ENCODE results near the gene ABRAXAS1. TPM values are rescaled to one million over a fixed set of nuclear protein-coding genes. Genes with fewer than 3 reads are reported as not detected.

Gene ABRAXAS1
- total and polyA plus RNA-seq, 2 of the 8 experiments (the other 6 are each of a cell fraction or from before 2014, with no cell fraction given): 11.4 to 32.1 TPM

- no peak for TF ChIP-seq SIN3A (conservative IDR thresholded peaks at IDR 0.05 in 1 of 2, IDR thresholded peaks at IDR 0.05 in 1 of 2; ENCODE audit: low read depth in 1 of 2, low read length in 2 of 2)
- no peak for TF ChIP-seq SP2 (IDR thresholded peaks at IDR 0.05; ENCODE audit: low read length)
- no peak for TF ChIP-seq CTCF (IDR thresholded peaks at IDR 0.05; ENCODE audit: control extremely low read depth in 1 of 3, insufficient read depth in 1 of 3, low read depth in 1 of 3, low read length in 3 of 3)
Measured at GRCh38 chr4:83504503-83504902, 19.6 kb upstream of the ABRAXAS1 start (continued).

Measured in H1 (cell line).